NB4 (cell line): Measurements from ENCODE around the gene ERGIC1.

Experiments
- DNase-seq: peaks from one replicate; pipeline ENCODE4 v3.0.0; 2010; ENCODE audit warnings: low read depth
- H3K4me3 ChIP-seq: one replicate; pipeline ENCODE4 v1.5.1; 2011; ENCODE audit warnings: mild to moderate bottlenecking, low read depth, low read length, moderate library complexity
- CTCF ChIP-seq: IDR thresholded peaks from one replicate; pipeline ENCODE4 v1.5.1; 2012; ENCODE audit warnings: low read depth, low read length
- MYC ChIP-seq: IDR thresholded peaks from 2 replicates; pipeline ENCODE4 v1.6.1; 2011; ENCODE audit warnings: low read depth, low read length
- POLR2A ChIP-seq: IDR thresholded peaks from 2 replicates; pipeline ENCODE4 v1.6.1; 2011; ENCODE audit warnings: mild to moderate bottlenecking; ENCODE audit not compliant: insufficient read length; ENCODE audit errors: extremely low read depth
- TF ChIP-seq, protein P1 (sequence below): IDR thresholded peaks from 2 replicates; pipeline ENCODE4 v1.6.1; 2011; ENCODE audit warnings: low read depth, low read length

Gene ERGIC1

DNA sequence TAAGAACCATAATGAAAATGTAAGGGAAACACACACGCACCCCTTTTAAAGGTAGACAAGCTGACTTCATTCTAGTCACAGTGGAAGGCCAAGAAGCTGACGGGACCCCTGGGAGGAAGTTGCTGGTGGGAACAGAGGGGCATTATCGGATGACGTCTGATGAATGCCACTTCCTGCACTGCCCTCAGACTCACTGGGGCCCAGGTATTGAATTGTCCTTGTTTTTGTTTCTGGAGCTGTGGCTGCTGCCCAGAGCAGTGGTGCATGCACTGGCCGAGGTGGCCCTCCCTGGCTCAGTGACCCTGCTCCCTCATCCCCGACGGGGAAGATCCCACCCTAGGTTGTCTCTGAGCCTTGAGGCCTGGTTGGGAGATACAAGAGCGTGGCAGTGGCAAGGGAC is 109.9 kb downstream of the ERGIC1 start:
- no peak overlapping the region for H3K4me3 ChIP-seq
- DNase-seq = peak; percentile 36
- TF ChIP-seq, protein P1, sequence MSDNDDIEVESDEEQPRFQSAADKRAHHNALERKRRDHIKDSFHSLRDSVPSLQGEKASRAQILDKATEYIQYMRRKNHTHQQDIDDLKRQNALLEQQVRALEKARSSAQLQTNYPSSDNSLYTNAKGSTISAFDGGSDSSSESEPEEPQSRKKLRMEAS = no peak
- TF ChIP-seq POLR2A = no peak
- TF ChIP-seq MYC = no peak
- no peak for TF ChIP-seq CTCF

GRCh38 chr5:172944741-172945140 is 110.7 kb downstream of the ERGIC1 start:
- TF ChIP-seq POLR2A (no peak), MYC (no peak), CTCF (no peak)
- TF ChIP-seq, protein P1 = no peak
- H3K4me3 ChIP-seq = no peak overlapping the region
- DNase-seq = no peak

DNA sequence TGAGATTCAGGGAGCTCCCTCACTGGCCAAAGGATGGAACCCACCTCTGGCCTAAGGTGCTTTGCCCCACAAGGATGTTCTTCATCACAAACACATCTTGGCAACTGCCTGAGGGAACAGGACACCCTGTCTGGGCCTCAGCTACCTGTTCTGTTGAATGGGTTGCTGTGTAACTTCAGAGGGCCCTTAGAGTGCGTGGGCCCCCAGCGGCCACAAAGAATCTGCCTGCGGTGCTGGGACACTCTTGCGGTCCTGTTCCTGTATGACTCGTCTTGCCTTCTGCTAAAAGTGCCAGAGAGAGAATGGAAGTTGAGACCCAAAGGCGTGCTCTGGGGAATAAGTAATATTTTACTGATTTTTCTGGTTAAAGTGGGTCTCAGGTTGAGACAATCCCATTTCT is 111.1 kb downstream of the ERGIC1 start:
- no peak for DNase-seq
- H3K4me3 ChIP-seq = no peak overlapping the region
- TF ChIP-seq POLR2A = no peak
- no peak for TF ChIP-seq MYC
- TF ChIP-seq, protein P1 = no peak
- no peak for TF ChIP-seq CTCF

- no peak for DNase-seq
- no peak overlapping the region for H3K4me3 ChIP-seq
- TF ChIP-seq MYC = no peak
- TF ChIP-seq, protein P1 = no peak
- TF ChIP-seq CTCF = no peak
- TF ChIP-seq POLR2A = no peak
Measured at GRCh38 chr5:172946146-172946545, 112.1 kb downstream of the ERGIC1 start.

- TF ChIP-seq POLR2A (no peak), CTCF (no peak), MYC (no peak)
- TF ChIP-seq, protein P1 = no peak
- H3K4me3 ChIP-seq = no peak overlapping the region
- no peak for DNase-seq
Measured at GRCh38 chr5:172949426-172949825, 115.4 kb downstream of the ERGIC1 start.
